CD8-positive, alpha-beta memory T cell (primary cell): ENCODE data around the gene NT5C2. TPM values are rescaled to one million over a fixed set of nuclear protein-coding genes. Genes with fewer than 3 reads are reported as not detected.

ENCODE experiments used
- CTCF ChIA-PET: fragments of 350-600 bp; sonication (Branson Sonifier 250); formaldehyde crosslinking; loops from one replicate; lab custom pipeline; 2021; ENCODE audit warnings: antibody characterized with exemption; lab: Charles Lee
- POLR2A ChIA-PET: fragments of 350-600 bp; sonication (Branson Sonifier 250); formaldehyde crosslinking; loops from one replicate; lab custom pipeline; 2021; ENCODE audit warnings: antibody characterized with exemption; lab: Charles Lee
- DNase-seq, 5 donors: peaks; one replicate each; pipeline versions ENCODE4 v3.0.0 to v3.0.0-alpha.2; 2020 to 2022; ENCODE audit warnings: mixed read lengths in 1 of 5
- H3K27ac ChIP-seq: one replicate; pipeline ENCODE4 v1.7.0; 2013; ENCODE audit warnings: low read depth, mild to moderate bottlenecking, low read length, moderate library complexity
- H3K27me3 ChIP-seq: 2 replicates; pipeline ENCODE4 v1.7.0; 2013; ENCODE audit warnings: low read length, mild to moderate bottlenecking; ENCODE audit not compliant: insufficient read depth, poor library complexity, severe bottlenecking
- H3K36me3 ChIP-seq: 2 replicates; pipeline ENCODE4 v1.7.0; 2013; ENCODE audit warnings: mild to moderate bottlenecking, low read length, moderate library complexity; ENCODE audit not compliant: insufficient read depth
- H3K4me1 ChIP-seq: 2 replicates; pipeline ENCODE4 v1.7.0; 2013; ENCODE audit warnings: mild to moderate bottlenecking, low read length, moderate library complexity; ENCODE audit not compliant: insufficient read depth
- H3K4me3 ChIP-seq: 2 replicates; pipeline ENCODE4 v1.7.0; 2013; ENCODE audit warnings: mild to moderate bottlenecking, low read length
- H3K9me3 ChIP-seq: 2 replicates; pipeline ENCODE4 v1.7.0; 2013; ENCODE audit warnings: mild to moderate bottlenecking, low read length
- H3K27ac Mint-ChIP-seq, 8 donors: one replicate each; pipeline ENCODE4 v1.8.0; 2020 to 2021; ENCODE audit warnings: mixed read lengths in 8 of 8, mild to moderate bottlenecking in 6 of 8, inconsistent platforms in 3 of 8, moderate library complexity in 3 of 8
- H3K27me3 Mint-ChIP-seq, 2 donors: one replicate each; pipeline ENCODE4 v1.8.0; 2020 to 2021; ENCODE audit warnings: mixed read lengths in 2 of 2, mild to moderate bottlenecking in 1 of 2, moderate library complexity in 1 of 2
- H3K36me3 Mint-ChIP-seq, 3 donors: one replicate each; pipeline ENCODE4 v1.8.0; 2020 to 2021; ENCODE audit warnings: mixed read lengths in 3 of 3, inconsistent platforms in 1 of 3, mild to moderate bottlenecking in 1 of 3
- H3K4me1 Mint-ChIP-seq, 3 donors: one replicate each; pipeline ENCODE4 v1.8.0; 2020 to 2021; ENCODE audit warnings: mixed read lengths in 3 of 3, inconsistent platforms in 1 of 3, mild to moderate bottlenecking in 1 of 3
- H3K4me3 Mint-ChIP-seq, 7 donors: one replicate each; pipeline ENCODE4 v1.8.0; 2020 to 2021; ENCODE audit warnings: mixed read lengths in 7 of 7, mild to moderate bottlenecking in 6 of 7, moderate library complexity in 4 of 7, inconsistent platforms in 2 of 7
- H3K9me3 Mint-ChIP-seq, 5 donors: one replicate each; pipeline ENCODE4 v1.8.0; 2020 to 2022; ENCODE audit warnings: mixed read lengths in 5 of 5, mild to moderate bottlenecking in 3 of 5, moderate library complexity in 2 of 5, inconsistent platforms in 1 of 5
- polyA plus RNA-seq: library from polyadenylated mRNA; unstranded; fragments of 300-500 nt; fragmentation: Illumina TruSeq; gene quantifications from one replicate; pipeline ENCODE4 v1.2.3, GENCODE V29; 2021
- total RNA-seq, 2 experiments: library from RNA; stranded (reverse); gene quantifications; one replicate each; pipeline ENCODE4 v1.2.3, GENCODE V29; 2021

NT5C2 gene
- total and polyA plus RNA-seq, 3 experiments from 2014 or later = 45.9 to 59.8 (median 49.7) TPM

DNA sequence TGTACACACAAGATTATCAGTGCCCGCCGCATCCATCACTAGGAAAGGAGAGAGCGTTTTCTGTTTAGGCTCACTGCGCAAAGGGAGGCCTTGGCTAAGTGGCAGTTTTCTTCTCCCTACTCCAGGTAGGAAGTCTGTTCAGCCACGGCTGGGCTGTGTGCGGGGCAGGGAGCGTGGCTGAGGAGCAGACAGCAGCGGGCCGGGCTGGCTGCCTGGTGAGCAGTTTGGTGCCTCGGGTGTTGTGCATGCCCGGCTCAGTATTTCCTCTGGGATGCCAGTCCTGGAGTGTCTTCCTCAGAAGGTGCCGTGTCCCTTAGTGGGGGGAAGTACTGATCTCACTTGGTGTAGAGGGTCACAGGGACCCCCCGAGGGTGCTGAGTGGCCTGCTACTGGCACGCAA, 114.4 kb downstream of the NT5C2 start:
- no peaks in the 10 kb centered on the region for H3K4me1 ChIP-seq
- no peak overlapping the region for H3K27ac ChIP-seq
- peak overlapping the region in 1 of 8 donors; percentile 40 for H3K27ac Mint-ChIP-seq
- no peaks in the 10 kb centered on the region for H3K27me3 Mint-ChIP-seq
- POLR2A ChIA-PET = no interaction called here
- H3K36me3 ChIP-seq = peaks cover 5% of the 10 kb centered on the region
- no peak overlapping the region for H3K4me3 Mint-ChIP-seq
- CTCF ChIA-PET = interaction anchor here (1.2 kb wide), 1 partner anchor 8 kb away, joined by 4 read pairs; no protein-coding TSS in a partner anchor
- no peaks in the 10 kb centered on the region for H3K9me3 ChIP-seq
- no peaks in the 10 kb centered on the region for H3K27me3 ChIP-seq
- no peak overlapping the region for H3K4me3 ChIP-seq
- DNase-seq = no peak
- no peaks in the 10 kb centered on the region for H3K4me1 Mint-ChIP-seq
- H3K9me3 Mint-ChIP-seq = no peaks in the 10 kb centered on the region
- peaks cover 5 to 56% (median 18%) of the 10 kb centered on the region in 3 donors for H3K36me3 Mint-ChIP-seq

- peaks cover 5 to 52% (median 18%) of the 10 kb centered on the region in 3 donors for H3K36me3 Mint-ChIP-seq
- H3K4me1 Mint-ChIP-seq = no peaks in the 10 kb centered on the region
- POLR2A ChIA-PET = no interaction called here
- H3K27me3 Mint-ChIP-seq = no peaks in the 10 kb centered on the region
- no peaks in the 10 kb centered on the region for H3K9me3 Mint-ChIP-seq
- H3K27me3 ChIP-seq = no peaks in the 10 kb centered on the region
- peak overlapping the region in 1 of 8 donors; percentile 40 for H3K27ac Mint-ChIP-seq
- no peaks in the 10 kb centered on the region for H3K9me3 ChIP-seq
- no peaks in the 10 kb centered on the region for H3K4me1 ChIP-seq
- CTCF ChIA-PET = interaction anchor here (1.2 kb wide), 1 partner anchor 8 kb away, joined by 4 read pairs; no protein-coding TSS in a partner anchor
- H3K4me3 Mint-ChIP-seq = no peak overlapping the region
- peaks cover 5% of the 10 kb centered on the region for H3K36me3 ChIP-seq
- DNase-seq = no peak
- H3K27ac ChIP-seq = no peak overlapping the region
- no peak overlapping the region for H3K4me3 ChIP-seq
Observed at GRCh38 chr10:103078309-103078615, 114.8 kb downstream of the NT5C2 start.

DNA sequence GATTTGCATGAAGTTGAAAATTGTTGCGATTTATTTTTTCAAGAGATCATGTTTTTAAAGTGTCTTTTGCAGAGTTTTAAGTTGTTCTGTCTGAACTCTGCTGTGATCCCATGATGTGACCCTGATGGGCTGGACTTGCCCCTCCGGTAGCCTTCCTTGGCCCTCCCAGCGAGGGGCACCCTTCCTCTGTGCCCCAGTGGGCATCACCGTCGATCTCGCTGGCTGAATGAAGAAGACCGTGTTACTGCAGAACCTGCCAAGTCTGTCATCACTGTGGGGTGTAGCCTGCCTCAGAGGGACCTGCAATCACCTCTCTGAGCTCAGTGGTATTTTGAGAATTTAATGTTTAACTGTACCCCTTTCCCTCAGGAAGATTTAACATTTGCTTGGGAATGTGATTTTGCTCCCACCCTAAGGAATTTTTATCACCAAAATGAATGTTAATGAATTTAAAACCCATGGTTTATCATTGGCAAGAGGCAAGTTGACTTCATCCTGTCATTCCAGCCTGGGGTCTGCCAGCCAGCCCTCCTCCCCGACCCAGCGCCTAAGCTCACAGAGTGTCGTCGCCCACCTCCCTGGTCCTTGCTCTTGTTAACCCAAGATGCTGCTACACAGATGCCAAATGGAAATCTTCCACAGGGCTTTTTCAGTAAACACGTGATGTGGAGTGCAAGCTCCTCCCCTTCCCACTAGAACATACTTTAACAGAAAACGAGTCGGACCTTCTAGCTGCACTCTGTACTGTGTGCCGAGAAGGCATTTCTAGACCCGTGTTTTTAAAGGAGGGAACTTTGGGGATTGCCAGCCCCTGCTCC, 115.4 kb downstream of the NT5C2 start:
- Histone ChIP-seq H3K4me3 (no peak overlapping the region), H3K36me3 (peaks cover 5% of the 10 kb centered on the region), H3K27me3 (no peaks in the 10 kb centered on the region), H3K27ac (no peak overlapping the region), H3K4me1 (no peaks in the 10 kb centered on the region), H3K9me3 (no peaks in the 10 kb centered on the region)
- no peaks in the 10 kb centered on the region for H3K9me3 Mint-ChIP-seq
- ChIA-PET POLR2A (no interaction called here), CTCF (no interaction called here)
- peaks cover 5 to 51% (median 18%) of the 10 kb centered on the region in 3 donors for H3K36me3 Mint-ChIP-seq
- H3K4me3 Mint-ChIP-seq = no peak overlapping the region
- peak overlapping the region in 1 of 8 donors; percentile 79 for H3K27ac Mint-ChIP-seq
- no peaks in the 10 kb centered on the region for H3K4me1 Mint-ChIP-seq
- no peak for DNase-seq
- no peaks in the 10 kb centered on the region for H3K27me3 Mint-ChIP-seq

GRCh38 chr10:103077020-103077419, 116.1 kb downstream of the NT5C2 start:
- Mint-ChIP-seq H3K27ac (no peak overlapping the region), H3K9me3 (no peaks in the 10 kb centered on the region), H3K27me3 (no peaks in the 10 kb centered on the region), H3K4me3 (peak overlapping the region in 1 of 7 donors; percentile 65), H3K4me1 (no peaks in the 10 kb centered on the region), H3K36me3 (peaks cover 5 to 51% (median 18%) of the 10 kb centered on the region in 3 donors)
- Histone ChIP-seq H3K9me3 (no peaks in the 10 kb centered on the region), H3K36me3 (peaks cover 5% of the 10 kb centered on the region), H3K4me3 (no peak overlapping the region), H3K27ac (no peak overlapping the region), H3K27me3 (no peaks in the 10 kb centered on the region), H3K4me1 (no peaks in the 10 kb centered on the region)
- ChIA-PET POLR2A (no interaction called here), CTCF (interaction anchor here (0.9 kb wide), 1 partner anchor 159 kb away, joined by 3 read pairs; the partner anchor contains the start of gene CNNM2)
- DNase-seq = no peak

DNA sequence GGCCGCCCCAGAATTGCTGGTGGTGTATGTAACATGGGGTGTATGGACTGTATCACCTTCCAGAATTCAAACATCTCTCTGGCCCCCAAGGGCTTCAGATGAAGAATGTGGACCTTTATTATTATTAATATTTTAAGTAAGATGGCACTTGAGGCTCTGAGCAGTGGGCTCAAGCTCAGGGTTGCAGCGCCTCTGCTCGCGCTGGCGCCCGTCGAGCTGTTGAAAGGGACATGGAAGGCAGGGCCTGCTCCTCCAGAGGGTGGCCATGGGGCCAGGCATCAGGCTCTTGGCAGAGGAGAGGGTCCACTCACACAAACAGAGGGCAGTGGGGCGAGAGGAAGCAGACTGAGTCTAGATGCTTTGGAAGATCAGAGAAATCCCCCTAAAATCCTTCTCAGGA, 120.2 kb downstream of the NT5C2 start:
- H3K9me3 Mint-ChIP-seq = no peaks in the 10 kb centered on the region
- H3K27me3 ChIP-seq = no peaks in the 10 kb centered on the region
- H3K27ac Mint-ChIP-seq = no peak overlapping the region
- POLR2A ChIA-PET = no interaction called here
- peaks cover 24 to 28% (median 27%) of the 10 kb centered on the region in 3 donors for H3K4me1 Mint-ChIP-seq
- H3K27ac ChIP-seq = no peak overlapping the region
- CTCF ChIA-PET = interaction anchor here (1.1 kb wide), 1 partner anchor 156 kb away, joined by 3 read pairs; no protein-coding TSS in a partner anchor
- no peak overlapping the region for H3K4me3 ChIP-seq
- no peaks in the 10 kb centered on the region for H3K9me3 ChIP-seq
- peaks cover under 1% of the 10 kb centered on the region for H3K36me3 ChIP-seq
- H3K27me3 Mint-ChIP-seq = no peaks in the 10 kb centered on the region
- peaks cover 18% of the 10 kb centered on the region for H3K4me1 ChIP-seq
- DNase-seq = no peak
- H3K36me3 Mint-ChIP-seq = peaks cover 5 to 44% (median 18%) of the 10 kb centered on the region in 3 donors
- no peak overlapping the region for H3K4me3 Mint-ChIP-seq

DNA sequence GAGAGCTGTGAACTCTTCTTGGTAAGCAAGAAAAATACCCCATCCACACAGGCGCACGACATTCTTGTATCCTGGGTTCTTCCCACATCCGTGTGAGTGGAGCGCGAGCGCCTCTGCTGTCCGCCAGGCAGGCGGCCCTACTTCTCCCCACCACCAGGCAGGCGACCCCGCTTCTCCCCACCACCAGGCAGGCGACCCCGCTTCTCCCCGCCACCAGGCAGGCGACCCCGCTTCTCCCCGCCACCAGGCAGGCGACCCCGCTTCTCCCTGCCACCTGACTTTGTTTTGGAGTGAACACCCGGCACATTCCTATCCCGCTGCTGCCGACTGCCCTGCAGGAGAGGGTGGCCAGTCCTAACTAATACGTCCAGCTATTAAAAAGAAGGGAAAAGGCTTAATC, 120.8 kb downstream of the NT5C2 start:
- H3K36me3 ChIP-seq = no peaks in the 10 kb centered on the region
- H3K27ac ChIP-seq = no peak overlapping the region
- no peaks in the 10 kb centered on the region for H3K27me3 Mint-ChIP-seq
- H3K4me3 Mint-ChIP-seq = no peak overlapping the region
- H3K4me1 ChIP-seq = peaks cover 18% of the 10 kb centered on the region
- peaks cover under 1 to 39% (median 14%) of the 10 kb centered on the region in 3 donors for H3K36me3 Mint-ChIP-seq
- no peaks in the 10 kb centered on the region for H3K9me3 Mint-ChIP-seq
- H3K4me1 Mint-ChIP-seq = peaks cover 24 to 28% (median 27%) of the 10 kb centered on the region in 3 donors
- no peaks in the 10 kb centered on the region for H3K27me3 ChIP-seq
- no peak for DNase-seq
- H3K27ac Mint-ChIP-seq = no peak overlapping the region
- no peak overlapping the region for H3K4me3 ChIP-seq
- POLR2A ChIA-PET = no interaction called here
- CTCF ChIA-PET = interaction anchor here (6.3 kb wide), 1 partner anchor 157 kb away, joined by 77 read pairs; the partner anchor contains the start of gene CNNM2
- H3K9me3 ChIP-seq = no peaks in the 10 kb centered on the region

DNA sequence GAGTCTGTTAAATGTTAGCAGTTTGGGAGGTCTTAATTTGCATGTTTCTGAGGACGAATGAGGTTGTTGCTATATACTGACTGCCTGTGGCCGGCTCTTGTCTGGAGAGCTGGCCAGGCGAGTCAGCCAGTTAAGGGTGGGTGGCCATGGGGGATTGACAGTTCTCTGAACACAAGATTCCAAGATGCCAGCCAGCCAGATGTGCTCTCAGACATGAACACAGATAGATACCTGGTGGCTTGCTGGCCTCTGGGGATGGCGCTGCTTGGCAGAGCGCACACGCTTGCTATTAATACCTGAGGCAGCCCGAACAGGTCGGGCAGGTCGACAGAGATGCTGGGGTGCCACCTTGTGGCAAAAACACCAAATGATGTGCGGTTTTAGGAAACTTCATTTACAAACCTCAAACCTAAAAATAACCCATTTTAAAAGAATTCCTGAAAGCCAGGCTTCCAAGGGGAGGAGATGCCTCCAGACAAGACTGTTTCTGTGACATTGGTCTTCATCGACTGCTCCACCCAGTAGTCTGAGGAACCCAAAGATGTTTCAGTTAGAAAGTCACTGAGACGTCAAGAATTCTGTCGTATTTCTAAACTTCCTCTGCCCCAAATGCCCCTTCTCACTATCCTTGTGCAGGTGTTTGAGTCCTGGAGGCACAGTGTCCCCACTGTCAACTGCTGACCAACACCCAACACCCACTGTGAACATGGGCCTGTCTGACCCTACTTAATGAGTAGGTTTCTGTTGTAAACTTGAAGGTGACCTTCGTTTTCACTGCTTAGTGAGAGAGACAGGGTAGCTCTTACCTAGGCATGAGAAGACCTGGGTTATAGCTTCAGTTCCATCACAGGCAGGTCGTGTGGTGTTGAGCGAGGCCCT, 123.4 kb downstream of the NT5C2 start:
- peaks cover 18% of the 10 kb centered on the region for H3K4me1 ChIP-seq
- H3K9me3 Mint-ChIP-seq = no peaks in the 10 kb centered on the region
- H3K4me3 Mint-ChIP-seq = peak overlapping the region in 3 of 7 donors; percentile 4 to 55 (median 13)
- H3K4me3 ChIP-seq = no peak overlapping the region
- no peaks in the 10 kb centered on the region for H3K27me3 Mint-ChIP-seq
- H3K36me3 ChIP-seq = no peaks in the 10 kb centered on the region
- no peak overlapping the region for H3K27ac ChIP-seq
- peak; percentile 50 to 83 (median 63) for DNase-seq
- peaks cover 0 to 20% (median 17%) of the 10 kb centered on the region in 3 donors for H3K36me3 Mint-ChIP-seq
- H3K9me3 ChIP-seq = no peaks in the 10 kb centered on the region
- H3K27ac Mint-ChIP-seq = peak overlapping the region in 7 of 8 donors; percentile 45 to 93 (median 68)
- POLR2A ChIA-PET = interaction anchor here (0.6 to 1.5 kb wide), 2 partner anchors 152 to 234 kb away, joined by 3 to 6 read pairs; partner anchors contain the start of gene CNNM2
- H3K27me3 ChIP-seq = no peaks in the 10 kb centered on the region
- peaks cover 24 to 28% (median 27%) of the 10 kb centered on the region in 3 donors for H3K4me1 Mint-ChIP-seq
- CTCF ChIA-PET = interaction anchor here (1.0 to 6.3 kb wide), 5 partner anchors 9 to 235 kb away, joined by 3 to 77 read pairs (median 4); partner anchors contain the start of gene CNNM2
